ENCODE data around the gene KCNK13. TPM values are rescaled to one million over a fixed set of nuclear protein-coding genes. Genes with fewer than 3 reads are reported as not detected.
A peak's percentile ranks its signal among the peaks of the same experiment; 100 is the strongest.

The KCNK13 gene
- total and polyA plus RNA-seq, 2 of the 13 experiments (the other 11 are each of a cell fraction or from before 2014, with no cell fraction given): 0.08 to 0.29 TPM

DNA sequence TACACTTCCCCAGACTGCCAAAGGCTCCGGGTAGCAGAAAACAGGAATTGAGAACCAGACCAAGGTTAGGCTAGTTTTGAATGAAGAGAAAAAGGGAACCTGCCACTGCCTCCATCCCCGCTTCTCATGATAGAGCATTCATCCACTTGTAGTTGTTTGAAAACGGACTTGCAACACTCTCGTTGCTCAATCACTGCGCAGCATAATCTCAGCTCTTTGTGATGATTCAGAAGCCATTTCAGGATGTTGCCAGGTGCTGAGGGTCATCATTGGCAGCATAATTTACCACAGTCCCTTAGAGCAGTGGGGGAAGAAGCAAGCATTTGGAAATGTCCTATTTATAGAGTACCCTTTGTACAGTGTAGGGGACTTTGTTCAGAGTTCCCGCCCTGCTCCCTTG is 25.6 kb downstream of the KCNK13 start (continued):
- TF ChIP-seq, protein P1, sequence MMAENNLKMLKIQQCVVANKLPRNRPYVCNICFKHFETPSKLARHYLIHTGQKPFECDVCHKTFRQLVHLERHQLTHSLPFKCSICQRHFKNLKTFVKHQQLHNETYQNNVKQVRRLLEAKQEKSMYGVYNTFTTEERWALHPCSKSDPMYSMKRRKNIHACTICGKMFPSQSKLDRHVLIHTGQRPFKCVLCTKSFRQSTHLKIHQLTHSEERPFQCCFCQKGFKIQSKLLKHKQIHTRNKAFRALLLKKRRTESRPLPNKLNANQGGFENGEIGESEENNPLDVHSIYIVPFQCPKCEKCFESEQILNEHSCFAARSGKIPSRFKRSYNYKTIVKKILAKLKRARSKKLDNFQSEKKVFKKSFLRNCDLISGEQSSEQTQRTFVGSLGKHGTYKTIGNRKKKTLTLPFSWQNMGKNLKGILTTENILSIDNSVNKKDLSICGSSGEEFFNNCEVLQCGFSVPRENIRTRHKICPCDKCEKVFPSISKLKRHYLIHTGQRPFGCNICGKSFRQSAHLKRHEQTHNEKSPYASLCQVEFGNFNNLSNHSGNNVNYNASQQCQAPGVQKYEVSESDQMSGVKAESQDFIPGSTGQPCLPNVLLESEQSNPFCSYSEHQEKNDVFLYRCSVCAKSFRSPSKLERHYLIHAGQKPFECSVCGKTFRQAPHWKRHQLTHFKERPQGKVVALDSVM (CRISPR knock-in tag; IDR thresholded peaks at IDR 0.05): no peak
- no peak for TF ChIP-seq SP2 (CRISPR knock-in tag; IDR thresholded peaks at IDR 0.05)
- TF ChIP-seq, protein P2, sequence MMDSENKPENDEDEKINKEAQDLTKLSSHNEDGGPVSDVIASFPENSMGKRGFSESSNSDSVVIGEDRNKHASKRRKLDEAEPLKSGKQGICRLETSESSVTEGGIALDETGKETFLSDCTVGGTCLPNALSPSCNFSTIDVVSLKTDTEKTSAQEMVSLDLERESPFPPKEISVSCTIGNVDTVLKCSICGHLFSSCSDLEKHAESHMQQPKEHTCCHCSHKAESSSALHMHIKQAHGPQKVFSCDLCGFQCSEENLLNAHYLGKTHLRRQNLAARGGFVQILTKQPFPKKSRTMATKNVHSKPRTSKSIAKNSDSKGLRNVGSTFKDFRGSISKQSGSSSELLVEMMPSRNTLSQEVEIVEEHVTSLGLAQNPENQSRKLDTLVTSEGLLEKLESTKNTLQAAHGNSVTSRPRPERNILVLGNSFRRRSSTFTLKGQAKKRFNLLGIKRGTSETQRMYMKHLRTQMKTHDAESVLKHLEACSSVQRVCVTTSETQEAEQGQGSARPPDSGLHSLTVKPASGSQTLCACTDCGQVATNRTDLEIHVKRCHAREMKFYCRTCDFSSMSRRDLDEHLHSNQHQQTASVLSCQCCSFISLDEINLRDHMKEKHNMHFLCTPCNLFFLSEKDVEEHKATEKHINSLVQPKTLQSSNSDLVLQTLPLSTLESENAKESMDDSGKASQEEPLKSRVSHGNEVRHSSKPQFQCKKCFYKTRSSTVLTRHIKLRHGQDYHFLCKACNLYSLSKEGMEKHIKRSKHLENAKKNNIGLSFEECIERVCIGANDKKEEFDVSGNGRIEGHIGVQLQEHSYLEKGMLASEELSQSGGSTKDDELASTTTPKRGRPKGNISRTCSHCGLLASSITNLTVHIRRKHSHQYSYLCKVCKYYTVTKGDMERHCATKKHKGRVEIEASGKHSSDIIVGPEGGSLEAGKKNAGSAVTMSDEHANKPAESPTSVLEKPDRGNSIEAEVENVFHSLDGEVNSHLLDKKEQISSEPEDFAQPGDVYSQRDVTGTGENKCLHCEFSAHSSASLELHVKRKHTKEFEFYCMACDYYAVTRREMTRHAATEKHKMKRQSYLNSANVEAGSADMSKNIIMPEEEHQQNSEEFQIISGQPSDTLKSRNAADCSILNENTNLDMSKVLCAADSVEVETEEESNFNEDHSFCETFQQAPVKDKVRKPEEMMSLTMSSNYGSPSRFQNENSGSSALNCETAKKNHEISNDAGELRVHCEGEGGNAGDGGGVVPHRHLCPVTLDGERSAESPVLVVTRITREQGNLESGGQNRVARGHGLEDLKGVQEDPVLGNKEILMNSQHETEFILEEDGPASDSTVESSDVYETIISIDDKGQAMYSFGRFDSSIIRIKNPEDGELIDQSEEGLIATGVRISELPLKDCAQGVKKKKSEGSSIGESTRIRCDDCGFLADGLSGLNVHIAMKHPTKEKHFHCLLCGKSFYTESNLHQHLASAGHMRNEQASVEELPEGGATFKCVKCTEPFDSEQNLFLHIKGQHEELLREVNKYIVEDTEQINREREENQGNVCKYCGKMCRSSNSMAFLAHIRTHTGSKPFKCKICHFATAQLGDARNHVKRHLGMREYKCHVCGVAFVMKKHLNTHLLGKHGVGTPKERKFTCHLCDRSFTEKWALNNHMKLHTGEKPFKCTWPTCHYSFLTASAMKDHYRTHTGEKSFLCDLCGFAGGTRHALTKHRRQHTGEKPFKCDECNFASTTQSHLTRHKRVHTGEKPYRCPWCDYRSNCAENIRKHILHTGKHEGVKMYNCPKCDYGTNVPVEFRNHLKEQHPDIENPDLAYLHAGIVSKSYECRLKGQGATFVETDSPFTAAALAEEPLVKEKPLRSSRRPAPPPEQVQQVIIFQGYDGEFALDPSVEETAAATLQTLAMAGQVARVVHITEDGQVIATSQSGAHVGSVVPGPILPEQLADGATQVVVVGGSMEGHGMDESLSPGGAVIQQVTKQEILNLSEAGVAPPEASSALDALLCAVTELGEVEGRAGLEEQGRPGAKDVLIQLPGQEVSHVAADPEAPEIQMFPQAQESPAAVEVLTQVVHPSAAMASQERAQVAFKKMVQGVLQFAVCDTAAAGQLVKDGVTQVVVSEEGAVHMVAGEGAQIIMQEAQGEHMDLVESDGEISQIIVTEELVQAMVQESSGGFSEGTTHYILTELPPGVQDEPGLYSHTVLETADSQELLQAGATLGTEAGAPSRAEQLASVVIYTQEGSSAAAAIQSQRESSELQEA (CRISPR knock-in tag; IDR thresholded peaks at IDR 0.05; ENCODE audit: not compliant biosample characterization): no peak
- no peak for TF ChIP-seq PHF5A (CRISPR knock-in tag; IDR thresholded peaks at IDR 0.05; ENCODE audit: low read depth, unreplicated experiment)
- TF ChIP-seq ZSCAN25 (CRISPR knock-in tag; IDR thresholded peaks at IDR 0.05): no peak
- TF ChIP-seq ZSCAN12 (CRISPR knock-in tag; IDR thresholded peaks at IDR 0.05): no peak
- TF ChIP-seq JUNB (CRISPR knock-in tag; IDR thresholded peaks at IDR 0.05; ENCODE audit: borderline replicate concordance): no peak
- TF ChIP-seq ZNF337 (CRISPR knock-in tag; IDR thresholded peaks at IDR 0.05; ENCODE audit: borderline replicate concordance, low read depth): no peak
- peak; percentile 4; the same call in 1 of the 2 replicates for TF ChIP-seq NFE2L2 (IDR thresholded peaks at IDR 0.05; ENCODE audit: low read length)
- TF ChIP-seq, protein P3, sequence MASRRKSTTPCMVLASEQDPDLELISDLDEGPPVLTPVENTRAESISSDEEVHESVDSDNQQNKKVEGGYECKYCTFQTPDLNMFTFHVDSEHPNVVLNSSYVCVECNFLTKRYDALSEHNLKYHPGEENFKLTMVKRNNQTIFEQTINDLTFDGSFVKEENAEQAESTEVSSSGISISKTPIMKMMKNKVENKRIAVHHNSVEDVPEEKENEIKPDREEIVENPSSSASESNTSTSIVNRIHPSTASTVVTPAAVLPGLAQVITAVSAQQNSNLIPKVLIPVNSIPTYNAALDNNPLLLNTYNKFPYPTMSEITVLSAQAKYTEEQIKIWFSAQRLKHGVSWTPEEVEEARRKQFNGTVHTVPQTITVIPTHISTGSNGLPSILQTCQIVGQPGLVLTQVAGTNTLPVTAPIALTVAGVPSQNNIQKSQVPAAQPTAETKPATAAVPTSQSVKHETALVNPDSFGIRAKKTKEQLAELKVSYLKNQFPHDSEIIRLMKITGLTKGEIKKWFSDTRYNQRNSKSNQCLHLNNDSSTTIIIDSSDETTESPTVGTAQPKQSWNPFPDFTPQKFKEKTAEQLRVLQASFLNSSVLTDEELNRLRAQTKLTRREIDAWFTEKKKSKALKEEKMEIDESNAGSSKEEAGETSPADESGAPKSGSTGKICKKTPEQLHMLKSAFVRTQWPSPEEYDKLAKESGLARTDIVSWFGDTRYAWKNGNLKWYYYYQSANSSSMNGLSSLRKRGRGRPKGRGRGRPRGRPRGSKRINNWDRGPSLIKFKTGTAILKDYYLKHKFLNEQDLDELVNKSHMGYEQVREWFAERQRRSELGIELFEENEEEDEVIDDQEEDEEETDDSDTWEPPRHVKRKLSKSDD (CRISPR knock-in tag; IDR thresholded peaks at IDR 0.05; ENCODE audit: low read depth): no peak
- TF ChIP-seq, protein P4, sequence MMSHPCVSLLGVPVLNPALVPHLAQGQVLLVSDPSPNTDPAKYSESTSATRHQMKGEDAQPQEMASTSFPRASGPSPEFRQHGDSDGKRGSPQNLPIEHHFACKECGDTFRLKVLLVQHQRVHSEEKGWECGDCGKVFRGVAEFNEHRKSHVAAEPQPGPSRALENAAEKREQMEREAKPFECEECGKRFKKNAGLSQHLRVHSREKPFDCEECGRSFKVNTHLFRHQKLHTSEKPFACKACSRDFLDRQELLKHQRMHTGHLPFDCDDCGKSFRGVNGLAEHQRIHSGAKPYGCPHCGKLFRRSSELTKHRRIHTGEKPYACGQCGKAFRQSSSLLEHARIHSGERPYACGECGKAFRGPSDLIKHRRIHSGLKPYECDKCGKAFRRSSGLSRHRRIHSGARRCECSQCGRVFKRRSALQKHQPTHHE (CRISPR knock-in tag; IDR thresholded peaks at IDR 0.05; ENCODE audit: borderline replicate concordance): no peak
- no peak for TF ChIP-seq ZC3H13 (CRISPR knock-in tag; IDR thresholded peaks at IDR 0.05)
- TF ChIP-seq KLF12 (CRISPR knock-in tag; IDR thresholded peaks at IDR 0.05; ENCODE audit: borderline replicate concordance): no peak
- TF ChIP-seq AGO2 (optimal IDR thresholded peaks at IDR 0.05; ENCODE audit: low read depth, low read length): no peak
- TF ChIP-seq ZBTB38 (CRISPR knock-in tag; IDR thresholded peaks at IDR 0.05): no peak
- no peak for TF ChIP-seq TOE1 (CRISPR knock-in tag; IDR thresholded peaks at IDR 0.05)

Data from HepG2 (cell line).